ENCODE results near the gene PROK2. TPM values are rescaled to one million over a fixed set of nuclear protein-coding genes. Genes with fewer than 3 reads are reported as not detected.

PROK2 gene
- total RNA-seq, 6 experiments from 2014 or later = 0.31 to 0.78 (median 0.47) TPM

- H3K4me1 ChIP-seq = no peaks in the 10 kb centered on the region
- ATAC-seq (no peak), DNase-seq (no peak)
- H3K4me3 ChIP-seq = no peak overlapping the region
- WGBS (ENCODE audit: insufficient coverage, low coverage, low lambda C conversion rate, missing lambda C conversion rate) = 66% methylated on average over 4 of the region's 4 CpGs
- no peak overlapping the region for H3K27ac ChIP-seq
- H3K27me3 ChIP-seq = no peaks in the 10 kb centered on the region
- H3K9me3 ChIP-seq = no peaks in the 10 kb centered on the region
- intact Hi-C loops (cut with DNase I) = no loop called here
- TF ChIP-seq POLR2A (IDR thresholded peaks at IDR 0.05) (no peak), CTCF (IDR thresholded peaks at IDR 0.05) (no peak)
- H3K36me3 ChIP-seq = no peaks in the 10 kb centered on the region
Observed at GRCh38 chr3:71813073-71813472, 28.1 kb upstream of the PROK2 start.

- H3K27me3 ChIP-seq = no peaks in the 10 kb centered on the region
- H3K27ac ChIP-seq = no peak overlapping the region
- WGBS (ENCODE audit: insufficient coverage, low coverage, low lambda C conversion rate, missing lambda C conversion rate) = 57% methylated on average over 3 of the region's 3 CpGs
- no peak for ATAC-seq
- TF ChIP-seq POLR2A (IDR thresholded peaks at IDR 0.05) (no peak), CTCF (IDR thresholded peaks at IDR 0.05) (no peak)
- no peaks in the 10 kb centered on the region for H3K36me3 ChIP-seq
- DNase-seq = no peak
- no peak overlapping the region for H3K4me3 ChIP-seq
- no peaks in the 10 kb centered on the region for H3K9me3 ChIP-seq
- intact Hi-C loops (cut with DNase I) = no loop called here
- H3K4me1 ChIP-seq = no peaks in the 10 kb centered on the region
Observed at GRCh38 chr3:71810056-71810455, 25.1 kb upstream of the PROK2 start.

- H3K27me3 ChIP-seq = no peaks in the 10 kb centered on the region
- no peak for DNase-seq
- 74% methylated on average over 5 of the region's 6 CpGs for WGBS (ENCODE audit: insufficient coverage, low coverage, low lambda C conversion rate, missing lambda C conversion rate)
- no peak overlapping the region for H3K4me3 ChIP-seq
- no peak for ATAC-seq
- H3K36me3 ChIP-seq = no peaks in the 10 kb centered on the region
- no peaks in the 10 kb centered on the region for H3K4me1 ChIP-seq
- TF ChIP-seq CTCF (IDR thresholded peaks at IDR 0.05) (no peak), POLR2A (IDR thresholded peaks at IDR 0.05) (no peak)
- no peak overlapping the region for H3K27ac ChIP-seq
- intact Hi-C loops (cut with DNase I) = no loop called here
- H3K9me3 ChIP-seq = no peaks in the 10 kb centered on the region
Observed at GRCh38 chr3:71809321-71810026, 24.5 kb upstream of the PROK2 start.

GRCh38 chr3:71806736-71807135 is 21.8 kb upstream of the PROK2 start:
- Histone ChIP-seq H3K36me3 (no peaks in the 10 kb centered on the region), H3K4me3 (no peak overlapping the region), H3K9me3 (no peaks in the 10 kb centered on the region), H3K27ac (no peak overlapping the region), H3K27me3 (no peaks in the 10 kb centered on the region), H3K4me1 (no peaks in the 10 kb centered on the region)
- WGBS (ENCODE audit: insufficient coverage, low coverage, low lambda C conversion rate, missing lambda C conversion rate) = 42% methylated on average over 3 of the region's 3 CpGs
- TF ChIP-seq POLR2A (IDR thresholded peaks at IDR 0.05) (no peak), CTCF (IDR thresholded peaks at IDR 0.05) (no peak)
- DNase-seq (no peak), ATAC-seq (no peak)
- intact Hi-C loops (cut with DNase I) = no loop called here

Measured in right lobe of liver (tissue), 6 donors.